A673 (cell line): Measurements from ENCODE around the gene PBX4. TPM values are rescaled to one million over a fixed set of nuclear protein-coding genes. Genes with fewer than 3 reads are reported as not detected.

Experiments used
- BruUV-seq: library from RNA; stranded (reverse); fragments of 400-500 nt; replicated peaks from 2 replicates; lab custom pipeline; 2021; lab: Mats Ljungman, UMichigan
- CTCF ChIA-PET: fragments of 300-600 bp; sonication (Branson Sonifier 250); formaldehyde crosslinking; loops from one replicate; lab custom pipeline; 2022; ENCODE audit warnings: antibody characterized with exemption; lab: Charles Lee
- POLR2A ChIA-PET: fragments of 300-600 bp; sonication (Branson Sonifier 250); formaldehyde crosslinking; loops from one replicate; lab custom pipeline; 2022; ENCODE audit warnings: antibody characterized with exemption; ENCODE audit not compliant: low non-redundant PET; lab: Charles Lee
- DNase-seq: peaks from one replicate; pipeline ENCODE4 v3.0.0-alpha.2; 2015; ENCODE audit warnings: low spot score
- H3K27ac ChIP-seq: fragments of 200-600 bp; sonication (generic); 2 replicates; pipeline ENCODE4 v1.5.1; 2016; ENCODE audit warnings: mixed run types, low read depth, mild to moderate bottlenecking, mixed read lengths, antibody characterized with exemption, low read length; ENCODE audit not compliant: poor library complexity, severe bottlenecking
- H3K27me3 ChIP-seq: fragments of 200-600 bp; sonication (generic); replicated peaks from 2 replicates; pipeline ENCODE4 v1.6.1; 2017; ENCODE audit warnings: mixed run types, low read depth, mild to moderate bottlenecking, mixed read lengths, antibody characterized with exemption, low read length; ENCODE audit not compliant: insufficient read depth, poor library complexity
- H3K36me3 ChIP-seq: fragments of 200-600 bp; sonication (generic); 2 replicates; pipeline ENCODE4 v1.6.1; 2016; ENCODE audit warnings: mixed run types, mild to moderate bottlenecking, mixed read lengths, antibody characterized with exemption, low read length; ENCODE audit not compliant: insufficient read depth, poor library complexity, severe bottlenecking
- H3K4me1 ChIP-seq: fragments of 200-600 bp; sonication (generic); 2 replicates; pipeline ENCODE4 v1.6.1; 2017; ENCODE audit warnings: mixed run types, mild to moderate bottlenecking, mixed read lengths, antibody characterized with exemption, low read length; ENCODE audit not compliant: insufficient read depth, poor library complexity, severe bottlenecking
- H3K4me3 ChIP-seq: fragments of 200-600 bp; sonication (generic); 2 replicates; pipeline ENCODE4 v1.5.1; 2016; ENCODE audit warnings: low read depth, mixed run types, mild to moderate bottlenecking, mixed read lengths, low read length; ENCODE audit not compliant: poor library complexity, severe bottlenecking
- H3K9me3 ChIP-seq: fragments of 200-600 bp; sonication (generic); 2 replicates; pipeline ENCODE4 v1.6.1; 2016; ENCODE audit warnings: mixed run types, low read depth, mild to moderate bottlenecking, mixed read lengths, antibody characterized with exemption, low read length; ENCODE audit not compliant: poor library complexity, severe bottlenecking
- CTCF ChIP-seq: fragments of 300-800, 200-600 bp; sonication (generic); conservative IDR thresholded peaks from 2 replicates; pipeline ENCODE4 v1.5.1; 2017; ENCODE audit warnings: low read depth, mild to moderate bottlenecking, antibody characterized with exemption, low read length, moderate library complexity, mixed read lengths
- EZH2 ChIP-seq: fragments of 200-600 bp; sonication (generic); IDR thresholded peaks from 2 replicates; pipeline ENCODE4 v1.6.1; 2017; ENCODE audit warnings: borderline replicate concordance, low read depth, mild to moderate bottlenecking, mixed read lengths, antibody characterized with exemption, low read length; ENCODE audit not compliant: poor library complexity, severe bottlenecking
- intact Hi-C: fragments of 100-400 bp; cut with micrococcal nuclease; formaldehyde crosslinking; loops from one replicate; pipeline ENCODE4 v1.10.0; 2022; ENCODE audit not compliant: unreplicated experiment
- total RNA-seq: library from RNA; stranded (reverse); gene quantifications from 2 replicates; pipeline ENCODE4 v1.2.3, GENCODE V29; 2021

PBX4 gene
- total RNA-seq, 1 experiment from 2014 or later = 3.1 TPM

- DNase-seq = no peak
- no peaks in the 10 kb centered on the region for H3K9me3 ChIP-seq
- H3K4me1 ChIP-seq = peaks cover 13% of the 10 kb centered on the region
- no peak overlapping the region for H3K4me3 ChIP-seq
- H3K27ac ChIP-seq = no peak overlapping the region
- ChIA-PET POLR2A (no interaction called here), CTCF (no interaction called here)
- BruUV-seq = no TSS peak
- H3K36me3 ChIP-seq = no peaks in the 10 kb centered on the region
- intact Hi-C loops = no loop called here
- no peak for TF ChIP-seq CTCF
- TF ChIP-seq EZH2 = no peak
- no peaks in the 10 kb centered on the region for H3K27me3 ChIP-seq
These were observed 76.0 kb downstream of the PBX4 start for GRCh38 chr19:19542507-19542906.

DNA sequence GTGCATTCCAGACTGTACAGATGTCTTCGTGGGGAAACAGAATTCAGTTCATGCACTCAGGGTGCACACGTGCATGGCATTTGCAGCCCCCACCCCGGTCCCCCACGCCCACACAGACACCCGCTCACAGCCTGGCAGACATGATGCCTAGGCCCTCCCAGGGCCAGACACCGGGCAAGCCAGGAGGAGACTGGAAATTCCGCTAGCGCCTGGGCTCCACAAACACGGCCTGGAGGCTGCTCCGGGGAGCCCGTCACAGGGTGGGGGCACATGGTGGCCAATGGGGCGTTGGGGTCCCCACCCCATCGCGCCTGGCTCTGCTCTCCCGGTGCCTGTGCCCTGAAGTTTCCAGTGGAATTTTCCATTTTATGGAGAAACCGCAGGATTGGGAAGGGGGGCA is 76.9 kb downstream of the PBX4 start:
- intact Hi-C loops = no loop called here
- no peak overlapping the region for H3K27ac ChIP-seq
- no peak for DNase-seq
- no peak overlapping the region for H3K4me3 ChIP-seq
- H3K4me1 ChIP-seq = peaks cover 13% of the 10 kb centered on the region
- H3K9me3 ChIP-seq = no peaks in the 10 kb centered on the region
- BruUV-seq = no TSS peak
- TF ChIP-seq EZH2 (no peak), CTCF (no peak)
- CTCF ChIA-PET = interaction anchor here (1.0 kb wide), 1 partner anchor 51 kb away, joined by 4 read pairs; no protein-coding TSS in a partner anchor
- no peaks in the 10 kb centered on the region for H3K36me3 ChIP-seq
- POLR2A ChIA-PET = no interaction called here
- H3K27me3 ChIP-seq = no peaks in the 10 kb centered on the region

- intact Hi-C loops = no loop called here
- Histone ChIP-seq H3K27me3 (no peaks in the 10 kb centered on the region), H3K9me3 (no peaks in the 10 kb centered on the region), H3K4me3 (no peak overlapping the region), H3K27ac (no peak overlapping the region), H3K4me1 (peaks cover 13% of the 10 kb centered on the region), H3K36me3 (no peaks in the 10 kb centered on the region)
- POLR2A ChIA-PET = no interaction called here
- DNase-seq = peak; percentile 59
- no TSS peak for BruUV-seq
- CTCF ChIA-PET = interaction anchor here (1.0 kb wide), 2 partner anchors 12 to 51 kb away, joined by 4 to 8 read pairs; no protein-coding TSS in a partner anchor
- TF ChIP-seq EZH2 (no peak), CTCF (no peak)
These were observed 77.6 kb downstream of the PBX4 start for GRCh38 chr19:19540715-19541515.
